ENCODE results near the gene EPHB2.

The EPHB2 gene

GRCh38 chr1:22782406-22782805 lies 71.8 kb downstream of the EPHB2 start:
- DNase-seq, result no peak

GRCh38 chr1:22784317-22784716 lies 73.7 kb downstream of the EPHB2 start:
- no peak for DNase-seq

- no peak for DNase-seq
Measured at GRCh38 chr1:22784737-22785136, 74.1 kb downstream of the EPHB2 start.

GRCh38 chr1:22786101-22786500 lies 75.5 kb downstream of the EPHB2 start:
- DNase-seq, result no peak

GRCh38 chr1:22786719-22787489 lies 76.3 kb downstream of the EPHB2 start:
- DNase-seq, result no peak

GRCh38 chr1:22787636-22788035 lies 77.0 kb downstream of the EPHB2 start:
- DNase-seq, result no peak

GRCh38 chr1:22788254-22788661 lies 77.6 kb downstream of the EPHB2 start:
- no peak for DNase-seq

- DNase-seq, result no peak
Measured at GRCh38 chr1:22789356-22789994, 78.8 kb downstream of the EPHB2 start.

GRCh38 chr1:22790232-22791008 lies 79.8 kb downstream of the EPHB2 start:
- no peak for DNase-seq

GRCh38 chr1:22791831-22792347 lies 81.2 kb downstream of the EPHB2 start:
- no peak for DNase-seq

GRCh38 chr1:22792396-22793160 lies 81.9 kb downstream of the EPHB2 start:
- no peak for DNase-seq

GRCh38 chr1:22793647-22794046 lies 83.0 kb downstream of the EPHB2 start:
- DNase-seq, result no peak

- no peak for DNase-seq
Measured at GRCh38 chr1:22794647-22795365, 84.2 kb downstream of the EPHB2 start.

GRCh38 chr1:22795366-22795714 lies 84.7 kb downstream of the EPHB2 start:
- no peak for DNase-seq

- DNase-seq, result no peak
Measured at GRCh38 chr1:22796642-22797041, 86.0 kb downstream of the EPHB2 start.

- no peak for DNase-seq
Measured at GRCh38 chr1:22798083-22798482, 87.4 kb downstream of the EPHB2 start.

GRCh38 chr1:22799971-22800370 lies 89.3 kb downstream of the EPHB2 start:
- no peak for DNase-seq

GRCh38 chr1:22800629-22801028 lies 90.0 kb downstream of the EPHB2 start:
- no peak for DNase-seq

GRCh38 chr1:22801347-22801746 lies 90.7 kb downstream of the EPHB2 start:
- DNase-seq, result no peak

GRCh38 chr1:22801761-22802160 lies 91.1 kb downstream of the EPHB2 start:
- no peak for DNase-seq

- DNase-seq, result no peak
Measured at GRCh38 chr1:22803833-22804232, 93.2 kb downstream of the EPHB2 start.

- no peak for DNase-seq
Measured at GRCh38 chr1:22804406-22804805, 93.8 kb downstream of the EPHB2 start.
